Astrocyte (in vitro differentiated cells and primary cell): Measurements from ENCODE around the gene OR2B2.

Experiments
- EZH2 ChIP-seq: IDR thresholded peaks from 2 replicates; pipeline ENCODE4 v1.6.1; 2012; ENCODE audit warnings: mild to moderate bottlenecking, low read length, inconsistent platforms; ENCODE audit not compliant: insufficient read depth
- TF ChIP-seq, protein P1 (sequence below): IDR thresholded peaks from 2 replicates; pipeline ENCODE4 v1.5.1; 2011; ENCODE audit warnings: low read depth, mild to moderate bottlenecking, inconsistent platforms, low read length, moderate library complexity; ENCODE audit not compliant: insufficient read depth

DNA sequence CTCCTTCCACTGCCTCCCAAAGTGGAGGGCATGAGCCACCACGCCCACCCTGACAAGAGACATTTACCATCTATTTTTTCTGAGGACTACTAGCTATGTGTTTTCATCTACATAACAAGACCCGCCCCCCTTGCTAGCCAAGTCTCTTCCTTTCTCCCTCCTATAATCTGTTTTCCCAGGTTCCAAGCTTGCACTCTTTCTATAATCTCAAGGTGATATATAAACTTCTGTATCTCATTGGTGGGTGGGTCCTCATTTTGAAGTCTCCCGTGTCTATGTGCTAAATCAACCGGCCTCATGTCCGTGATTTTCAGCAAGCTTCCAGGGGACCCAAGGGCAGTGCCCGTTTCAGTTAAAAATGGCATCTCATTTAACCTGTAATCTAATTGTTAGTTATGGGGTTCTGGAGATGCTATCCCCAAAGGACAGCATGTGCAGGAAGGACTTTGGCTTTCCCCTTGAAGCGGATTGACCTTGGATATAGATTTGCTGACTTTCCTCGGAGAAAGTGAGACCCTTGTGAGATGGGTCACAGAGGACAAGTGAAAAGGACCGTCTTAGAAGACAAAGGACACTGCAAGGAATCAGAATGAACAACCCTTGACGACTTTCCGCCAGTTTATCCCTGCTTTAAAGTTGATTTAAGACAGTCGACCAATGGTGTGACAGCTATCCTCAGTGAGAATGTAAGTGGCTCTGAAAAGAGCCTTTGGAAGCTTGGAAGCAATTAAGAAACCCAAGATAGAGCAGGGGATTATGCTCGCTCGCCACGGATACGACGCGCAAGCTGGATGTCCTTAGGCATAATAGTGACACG lies 22.4 kb downstream of the OR2B2 start:
- TF ChIP-seq, protein P1, sequence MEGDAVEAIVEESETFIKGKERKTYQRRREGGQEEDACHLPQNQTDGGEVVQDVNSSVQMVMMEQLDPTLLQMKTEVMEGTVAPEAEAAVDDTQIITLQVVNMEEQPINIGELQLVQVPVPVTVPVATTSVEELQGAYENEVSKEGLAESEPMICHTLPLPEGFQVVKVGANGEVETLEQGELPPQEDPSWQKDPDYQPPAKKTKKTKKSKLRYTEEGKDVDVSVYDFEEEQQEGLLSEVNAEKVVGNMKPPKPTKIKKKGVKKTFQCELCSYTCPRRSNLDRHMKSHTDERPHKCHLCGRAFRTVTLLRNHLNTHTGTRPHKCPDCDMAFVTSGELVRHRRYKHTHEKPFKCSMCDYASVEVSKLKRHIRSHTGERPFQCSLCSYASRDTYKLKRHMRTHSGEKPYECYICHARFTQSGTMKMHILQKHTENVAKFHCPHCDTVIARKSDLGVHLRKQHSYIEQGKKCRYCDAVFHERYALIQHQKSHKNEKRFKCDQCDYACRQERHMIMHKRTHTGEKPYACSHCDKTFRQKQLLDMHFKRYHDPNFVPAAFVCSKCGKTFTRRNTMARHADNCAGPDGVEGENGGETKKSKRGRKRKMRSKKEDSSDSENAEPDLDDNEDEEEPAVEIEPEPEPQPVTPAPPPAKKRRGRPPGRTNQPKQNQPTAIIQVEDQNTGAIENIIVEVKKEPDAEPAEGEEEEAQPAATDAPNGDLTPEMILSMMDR, result no peak
- no peak for TF ChIP-seq EZH2
